RWPE1 (cell line): ENCODE measurements around the gene MYO15B.

Experiments
- CTCF ChIA-PET: fragments of 350-600 bp; sonication (Branson Sonifier 250); formaldehyde crosslinking; extraction: SDS; loops from one replicate; lab custom pipeline; 2021; lab: Yijun Ruan, JAX
- POLR2A ChIA-PET: fragments of 400-600 bp; formaldehyde crosslinking; extraction: SDS; loops from one replicate; lab custom pipeline; 2020; ENCODE audit warnings: antibody characterized with exemption; ENCODE audit not compliant: low non-redundant PET; lab: Yijun Ruan, JAX
- DNase-seq: peaks from one replicate; pipeline ENCODE4 v3.0.0; 2012; ENCODE audit warnings: low spot score
- H3K27ac ChIP-seq: fragments of 450-650 bp; 2 replicates; pipeline ENCODE4 v1.5.1; 2017
- CTCF ChIP-seq: fragments of 450-650 bp; conservative IDR thresholded peaks from 2 replicates; pipeline ENCODE4 v1.5.1; 2017; ENCODE audit warnings: low read depth, mild to moderate bottlenecking

Gene MYO15B

DNA sequence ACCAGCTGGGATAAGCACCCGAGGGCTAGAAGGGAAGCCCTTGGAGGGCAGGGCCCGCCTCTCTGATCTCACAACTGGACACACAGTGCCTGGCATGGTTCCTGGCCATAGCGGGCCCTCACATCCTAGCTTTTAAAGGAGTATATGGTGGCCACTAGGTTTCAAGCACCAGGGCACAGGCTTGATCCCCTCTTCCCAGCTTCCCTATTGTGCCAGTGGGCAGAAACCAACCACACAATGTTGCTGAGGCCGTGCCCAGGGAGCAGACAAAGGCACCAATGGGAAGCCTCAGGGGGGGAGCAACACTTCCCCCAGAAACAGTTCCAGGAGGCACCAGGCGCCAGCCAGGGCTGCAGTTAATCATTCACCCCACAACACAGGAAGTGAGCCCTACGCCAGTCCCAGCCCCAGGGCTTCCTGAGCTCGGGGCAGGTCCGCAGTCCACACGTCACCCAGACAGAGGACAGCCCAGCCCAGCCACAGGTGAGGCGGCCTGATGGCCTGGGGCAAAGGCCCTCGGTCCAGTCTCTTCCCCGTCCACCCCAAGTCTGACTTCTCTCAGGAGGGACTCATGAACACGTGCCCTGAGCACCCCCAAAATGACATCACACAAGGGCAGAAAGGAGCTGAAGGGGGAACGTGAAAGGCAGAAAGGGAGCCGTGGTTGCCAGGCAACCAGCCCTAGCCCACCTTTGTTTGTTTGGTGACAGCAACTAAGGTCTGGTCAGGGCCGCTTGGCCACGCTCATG lies 58.5 kb downstream of the MYO15B start:
- peak; percentile 77 for DNase-seq
- POLR2A ChIA-PET, result no interaction called here

DNA sequence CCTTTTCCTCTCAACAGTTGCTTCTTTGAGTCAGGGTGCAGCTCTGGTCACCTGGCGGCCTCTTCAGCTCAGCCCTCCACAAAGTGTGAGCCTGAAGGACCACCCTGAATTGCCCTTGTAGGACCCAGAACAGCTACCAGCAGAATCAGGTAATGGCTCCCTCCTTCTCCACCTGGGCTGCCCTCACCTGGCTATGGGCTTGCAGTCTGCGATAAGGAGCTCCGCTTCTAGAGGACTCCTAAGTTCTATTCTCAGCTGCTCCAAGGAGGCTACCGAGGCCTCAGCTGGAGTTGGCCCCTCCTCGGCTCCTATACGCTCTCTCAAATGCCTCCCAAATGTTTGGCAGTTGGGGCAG lies 59.0 kb downstream of the MYO15B start:
- peak overlapping the region; percentile 68 for H3K27ac ChIP-seq
- ChIA-PET CTCF (interaction anchor here (0.6 to 3.4 kb wide), 3 partner anchors 11 to 25 kb away, joined by 3 to 38 read pairs (median 3); partner anchors contain the start of gene SMIM5), POLR2A (no interaction called here)
- DNase-seq, result no peak
- no peak for TF ChIP-seq CTCF

More for the DNA sequence above, 58.5 kb downstream of the MYO15B start:
- CTCF ChIA-PET, result interaction anchor here (0.7 to 3.4 kb wide), 5 partner anchors 8 to 102 kb away, joined by 3 to 38 read pairs (median 5); partner anchors contain the start of gene SMIM5
- TF ChIP-seq CTCF, result no peak
- H3K27ac ChIP-seq, result peak overlapping the region; percentile 68

DNA sequence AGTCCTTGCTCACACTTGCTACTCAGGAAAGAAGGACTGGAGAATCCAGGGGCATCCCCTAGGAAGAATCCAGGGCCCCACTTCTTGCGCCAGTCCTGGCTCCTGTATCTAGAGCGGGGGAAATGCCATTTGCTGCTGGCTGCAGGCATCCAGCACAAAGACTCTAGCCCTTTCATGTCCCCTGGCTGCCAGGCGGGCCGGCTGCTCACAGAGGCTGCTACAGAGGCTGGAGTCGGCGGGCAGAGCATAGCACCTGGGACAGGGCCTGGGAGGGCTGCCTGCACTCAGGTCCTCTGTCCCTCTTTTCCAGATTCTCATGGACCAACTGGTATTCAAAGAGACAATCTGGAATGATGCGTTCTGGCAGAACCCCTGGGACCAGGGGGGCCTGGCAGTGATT lies 59.5 kb downstream of the MYO15B start:
- ChIA-PET POLR2A (no interaction called here), CTCF (interaction anchor here (0.6 to 3.4 kb wide), 2 partner anchors 11 to 14 kb away, joined by 3 to 38 read pairs; partner anchors contain the start of gene SMIM5)
- TF ChIP-seq CTCF, result no peak
- peak overlapping the region; percentile 68 for H3K27ac ChIP-seq
- DNase-seq, result no peak

DNA sequence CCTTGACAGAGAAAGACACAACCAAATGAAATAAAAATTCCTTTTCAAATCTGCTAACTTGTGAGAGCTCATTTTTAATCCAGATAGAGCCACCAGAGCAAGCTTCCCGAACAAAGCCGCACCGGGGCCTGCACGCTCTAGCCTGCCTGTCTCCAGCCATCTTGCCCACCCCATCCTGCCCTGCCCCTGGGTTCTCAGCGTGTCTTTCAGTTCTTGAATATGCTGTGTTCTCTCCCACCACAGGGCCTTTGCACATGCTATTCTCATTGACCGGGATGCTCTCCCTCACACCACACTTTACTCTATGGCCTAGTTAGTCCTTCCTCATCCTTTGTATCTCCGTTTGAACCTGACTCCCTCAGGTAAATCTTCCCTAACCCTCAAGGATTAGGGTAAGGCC lies 60.3 kb downstream of the MYO15B start:
- ChIA-PET POLR2A (no interaction called here), CTCF (interaction anchor here (1.0 kb wide), 1 partner anchor 14 kb away, joined by 4 read pairs; the partner anchor contains the start of gene SMIM5)
- TF ChIP-seq CTCF, result no peak
- H3K27ac ChIP-seq, result peak overlapping the region; percentile 68; the same call in 1 of the 2 replicates
- no peak for DNase-seq

DNA sequence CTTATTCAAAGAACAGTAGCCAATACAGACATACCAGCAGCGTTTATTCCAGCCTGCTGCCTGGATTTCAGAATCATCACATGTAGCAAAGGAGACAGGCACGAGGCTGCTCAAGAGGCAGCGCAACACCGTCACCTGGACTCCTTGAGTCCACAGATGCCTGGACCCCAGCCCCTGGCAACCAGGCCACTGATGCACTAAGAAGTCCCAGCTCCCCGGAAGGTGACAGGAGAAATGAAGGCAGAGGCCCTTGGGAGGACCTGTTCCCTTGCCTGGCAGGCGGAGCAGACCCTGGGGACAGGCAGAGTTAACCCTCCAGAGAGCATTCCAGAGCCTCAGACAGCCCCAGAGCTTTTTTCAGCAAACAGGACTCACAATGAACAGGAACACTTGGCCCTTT lies 62.1 kb downstream of the MYO15B start:
- peak overlapping the region; percentile 6 for H3K27ac ChIP-seq
- DNase-seq, result no peak
- ChIA-PET POLR2A (no interaction called here), CTCF (interaction anchor here (0.5 to 7.1 kb wide), 2 partner anchors 16 to 120 kb away, joined by 3 to 54 read pairs; partner anchors contain the start of gene SMIM5)
- TF ChIP-seq CTCF, result no peak

GRCh38 chr17:75650874-75651273 lies 63.3 kb downstream of the MYO15B start:
- no peak for TF ChIP-seq CTCF
- ChIA-PET POLR2A (no interaction called here), CTCF (interaction anchor here (0.5 to 7.1 kb wide), 2 partner anchors 17 to 31 kb away, joined by 5 to 54 read pairs; partner anchors contain the start of gene SMIM5)
- no peak overlapping the region for H3K27ac ChIP-seq
- no peak for DNase-seq
